Liver (tissue), 3 donors: ENCODE measurements around the gene PSEN1.

Experiments
- CTCF ChIP-seq: fragments of 150-350 bp; IDR thresholded peaks from 2 replicates; pipeline ENCODE4 v1.5.1; 2017; ENCODE audit warnings: improper control_type of control experiment, low read depth, low read length; ENCODE audit not compliant: missing input control
- FOXA1 ChIP-seq: IDR thresholded peaks from 2 replicates; pipeline ENCODE4 v1.6.1; 2016; ENCODE audit warnings: antibody characterized with exemption
- JUND ChIP-seq, 2 donors: IDR thresholded peaks; 2 replicates each; pipeline ENCODE4 v1.6.1; 2016; ENCODE audit warnings: antibody characterized with exemption in 2 of 2
- MAX ChIP-seq: IDR thresholded peaks from 2 replicates; pipeline ENCODE4 v1.6.1; 2016; ENCODE audit warnings: antibody characterized with exemption
- RAD21 ChIP-seq, 2 donors: IDR thresholded peaks; 2 replicates each; pipeline ENCODE4 v1.6.1; 2016; ENCODE audit warnings: antibody characterized with exemption in 2 of 2, mild to moderate bottlenecking in 2 of 2
- REST ChIP-seq: IDR thresholded peaks from 2 replicates; pipeline ENCODE4 v1.6.1; 2016; ENCODE audit warnings: antibody characterized with exemption, mild to moderate bottlenecking
- RXRA ChIP-seq, 2 donors: IDR thresholded peaks; 2 replicates each; pipeline ENCODE4 v1.6.1; 2017 to 2018; ENCODE audit warnings: antibody characterized with exemption in 2 of 2, mild to moderate bottlenecking in 1 of 2
- YY1 ChIP-seq: IDR thresholded peaks from 2 replicates; pipeline ENCODE4 v1.6.1; 2016; ENCODE audit warnings: antibody characterized with exemption, mild to moderate bottlenecking
- donor health status: healthy.
- donor health status: healthy.

GRCh38 chr14:73207615-73208014 lies 71.3 kb downstream of the PSEN1 start:
- no peak for TF ChIP-seq CTCF
- no peak for TF ChIP-seq RXRA (IDR thresholded peaks at IDR 0.05)
- no peak for TF ChIP-seq JUND (IDR thresholded peaks at IDR 0.05)
- no peak for TF ChIP-seq REST
- no peak for TF ChIP-seq MAX
- TF ChIP-seq FOXA1: no peak
- no peak for TF ChIP-seq YY1
- TF ChIP-seq RAD21 (IDR thresholded peaks at IDR 0.05): no peak
